ENCODE results near the gene CEPT1.

Gene CEPT1

DNA sequence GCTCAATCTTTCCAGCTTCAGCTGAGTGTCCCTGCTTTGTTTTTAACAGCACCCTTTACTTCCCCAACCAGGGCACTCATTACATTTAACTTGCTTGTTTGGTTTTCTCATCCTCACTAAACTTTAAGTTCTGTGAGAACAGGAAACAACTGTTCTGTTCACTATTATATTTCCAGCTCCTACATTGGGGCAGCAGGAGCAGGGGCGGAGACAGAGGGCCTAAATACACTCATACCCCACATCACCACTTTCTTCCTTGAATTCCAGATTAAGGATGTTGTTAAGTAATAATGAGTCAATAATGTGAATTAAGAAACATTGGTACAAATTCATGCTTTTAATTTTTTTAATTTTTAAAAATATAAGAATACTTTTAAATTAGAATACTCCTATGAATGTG, 6.2 kb upstream of the CEPT1 start:
- no peak overlapping the region for H3K4me3 ChIP-seq (ENCODE audit: low read depth, low read length)
- ChIA-PET CTCF (no interaction called here), POLR2A (no interaction called here)
- TF ChIP-seq, protein P1, sequence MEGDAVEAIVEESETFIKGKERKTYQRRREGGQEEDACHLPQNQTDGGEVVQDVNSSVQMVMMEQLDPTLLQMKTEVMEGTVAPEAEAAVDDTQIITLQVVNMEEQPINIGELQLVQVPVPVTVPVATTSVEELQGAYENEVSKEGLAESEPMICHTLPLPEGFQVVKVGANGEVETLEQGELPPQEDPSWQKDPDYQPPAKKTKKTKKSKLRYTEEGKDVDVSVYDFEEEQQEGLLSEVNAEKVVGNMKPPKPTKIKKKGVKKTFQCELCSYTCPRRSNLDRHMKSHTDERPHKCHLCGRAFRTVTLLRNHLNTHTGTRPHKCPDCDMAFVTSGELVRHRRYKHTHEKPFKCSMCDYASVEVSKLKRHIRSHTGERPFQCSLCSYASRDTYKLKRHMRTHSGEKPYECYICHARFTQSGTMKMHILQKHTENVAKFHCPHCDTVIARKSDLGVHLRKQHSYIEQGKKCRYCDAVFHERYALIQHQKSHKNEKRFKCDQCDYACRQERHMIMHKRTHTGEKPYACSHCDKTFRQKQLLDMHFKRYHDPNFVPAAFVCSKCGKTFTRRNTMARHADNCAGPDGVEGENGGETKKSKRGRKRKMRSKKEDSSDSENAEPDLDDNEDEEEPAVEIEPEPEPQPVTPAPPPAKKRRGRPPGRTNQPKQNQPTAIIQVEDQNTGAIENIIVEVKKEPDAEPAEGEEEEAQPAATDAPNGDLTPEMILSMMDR (IDR thresholded peaks at IDR 0.05; ENCODE audit: insufficient read depth, low read length, missing control alignments) = no peak
- DNase-seq (ENCODE audit: low read depth, low spot score) = no peak

DNA sequence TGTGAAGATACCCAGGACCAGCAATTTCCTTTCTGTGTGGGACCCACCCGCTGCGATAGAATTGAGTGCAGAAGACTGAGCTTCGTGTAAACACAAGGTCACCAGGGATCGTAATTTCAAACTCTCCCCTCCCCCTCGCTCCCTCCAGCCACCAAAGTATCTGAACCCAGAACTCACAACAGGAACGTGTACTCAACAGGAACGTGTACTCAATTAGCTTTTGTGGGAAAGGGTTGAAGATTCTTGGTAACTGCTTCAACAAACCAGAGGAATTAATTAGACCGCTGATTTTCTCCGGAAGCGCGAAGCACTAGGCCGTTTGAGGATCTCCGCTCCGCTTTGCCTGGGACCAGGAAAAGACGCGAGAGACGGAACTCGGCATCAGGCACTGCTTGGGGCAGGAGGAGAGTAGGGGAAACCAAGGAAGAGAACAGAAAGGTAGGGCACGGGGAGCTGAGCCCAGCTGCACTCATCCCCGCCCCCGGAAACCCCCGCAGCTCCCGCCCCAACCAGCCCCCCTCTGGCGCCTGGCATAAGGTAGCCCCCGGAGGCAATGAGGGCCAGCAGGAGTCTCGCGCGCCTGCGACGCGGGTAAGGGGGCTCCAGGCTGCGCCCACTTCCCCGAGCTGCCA, 583 bp upstream of the CEPT1 start:
- POLR2A ChIA-PET = interaction anchor here (0.6 kb wide), 1 partner anchor 19 kb away, joined by 3 read pairs; no protein-coding TSS in a partner anchor
- TF ChIP-seq, protein P1 (IDR thresholded peaks at IDR 0.05; ENCODE audit: insufficient read depth, low read length, missing control alignments) = no peak
- CTCF ChIA-PET = interaction anchor here (0.8 to 1.3 kb wide), 2 partner anchors 11 to 13 kb away, joined by 3 to 6 read pairs; no protein-coding TSS in a partner anchor
- no peak for DNase-seq (ENCODE audit: low read depth, low spot score)
- peak overlapping the region; percentile 88 for H3K4me3 ChIP-seq (ENCODE audit: low read depth, low read length)

DNA sequence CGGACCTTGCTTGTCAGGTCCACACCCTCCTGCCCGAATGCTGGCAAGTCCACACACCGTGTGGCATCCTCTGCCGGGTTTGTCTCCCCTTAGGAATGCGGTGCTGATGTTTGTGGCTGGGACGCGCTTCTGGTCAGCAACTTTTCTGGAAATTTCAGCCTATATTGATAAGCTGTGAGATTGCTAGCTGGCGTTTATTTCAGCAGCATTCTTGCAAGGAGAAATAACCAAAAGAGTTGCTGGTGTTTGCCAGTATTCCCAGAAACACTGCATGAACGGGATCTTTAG, 601 bp downstream of the CEPT1 start:
- ChIA-PET CTCF (no interaction called here), POLR2A (no interaction called here)
- TF ChIP-seq, protein P1 (IDR thresholded peaks at IDR 0.05; ENCODE audit: insufficient read depth, low read length, missing control alignments) = no peak
- no peak for DNase-seq (ENCODE audit: low read depth, low spot score)
- H3K4me3 ChIP-seq (ENCODE audit: low read depth, low read length) = peak overlapping the region; percentile 88

DNA sequence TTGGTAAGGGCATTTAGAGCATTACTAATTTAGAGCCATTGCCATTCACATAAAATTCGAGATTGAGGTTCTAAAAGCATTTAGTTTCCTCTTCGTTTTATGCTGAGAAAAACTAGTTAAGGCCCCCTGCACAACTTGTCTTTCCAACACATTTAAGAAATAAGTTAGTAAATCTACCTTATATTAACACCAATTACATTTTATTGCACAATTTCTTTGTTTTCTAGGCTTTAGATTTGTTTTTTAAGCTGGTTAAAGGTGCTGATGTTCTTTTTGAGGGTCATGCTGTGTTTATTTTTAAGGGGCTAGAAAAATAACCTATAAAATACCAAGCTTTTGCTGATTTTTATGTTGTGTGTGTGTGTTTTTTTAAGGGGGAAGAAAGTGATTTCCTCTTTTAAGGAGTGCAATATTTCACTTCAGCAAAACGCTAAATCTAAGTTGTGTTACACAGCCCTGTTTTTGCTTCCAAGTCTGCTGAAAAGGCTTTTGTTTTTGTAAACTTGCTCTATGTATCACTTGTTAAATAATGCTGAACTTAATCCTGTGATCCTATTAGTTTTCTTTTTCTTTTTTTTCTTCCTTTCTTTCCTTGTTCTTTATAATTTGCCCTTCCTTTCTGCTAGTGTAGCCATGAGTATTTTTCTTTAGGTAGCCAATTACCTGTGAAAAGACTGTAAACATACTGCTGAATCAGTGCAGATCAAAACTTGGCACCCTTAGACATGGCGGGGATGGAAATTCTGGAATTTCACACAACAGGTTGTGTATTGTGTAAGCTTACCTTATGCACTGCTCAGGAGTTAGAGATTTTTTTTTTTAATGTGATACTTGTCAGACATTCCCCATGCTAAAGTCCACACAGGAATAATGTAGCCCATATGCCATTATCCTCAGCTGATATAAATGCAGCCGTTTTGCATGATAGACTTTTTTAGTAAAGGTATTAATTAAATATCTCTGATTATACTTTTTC, 1.5 kb downstream of the CEPT1 start:
- H3K4me3 ChIP-seq (ENCODE audit: low read depth, low read length) = peak overlapping the region; percentile 88
- TF ChIP-seq, protein P1 (IDR thresholded peaks at IDR 0.05; ENCODE audit: insufficient read depth, low read length, missing control alignments) = no peak
- DNase-seq (ENCODE audit: low read depth, low spot score) = no peak
- POLR2A ChIA-PET = no interaction called here
- CTCF ChIA-PET = interaction anchor here (0.9 to 1.6 kb wide), 2 partner anchors 22 to 50 kb away, joined by 3 to 5 read pairs; no protein-coding TSS in a partner anchor

DNA sequence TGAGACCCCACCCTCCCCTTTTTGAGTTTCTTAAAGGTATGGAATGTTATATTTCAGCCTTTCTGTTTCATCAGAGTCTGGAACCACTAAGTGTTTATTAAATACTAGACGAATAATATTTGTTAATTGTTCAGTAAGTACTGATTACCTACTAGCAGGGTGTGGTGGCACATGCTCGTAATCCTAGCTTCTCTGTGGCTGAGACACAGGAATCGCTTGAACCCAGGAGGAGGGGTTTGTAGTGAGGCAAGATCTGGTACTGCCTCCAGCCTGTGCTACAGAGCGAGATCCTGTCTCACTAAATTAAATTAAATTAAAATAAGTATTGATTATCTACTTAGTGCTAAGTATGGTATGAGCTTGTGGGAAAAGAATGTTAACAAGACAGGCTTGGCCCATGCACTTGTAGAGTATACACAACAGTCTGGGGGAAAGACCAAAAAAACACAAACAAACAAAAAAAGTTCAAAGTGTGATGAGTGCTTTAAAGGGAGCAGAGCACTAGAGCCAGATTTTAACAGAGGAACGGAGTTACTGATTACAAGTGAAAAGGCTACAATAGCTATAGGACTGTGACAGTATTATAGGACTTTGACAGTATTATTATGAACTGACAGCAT, 2.4 kb downstream of the CEPT1 start:
- CTCF ChIA-PET = interaction anchor here (1.6 kb wide), 1 partner anchor 49 kb away, joined by 5 read pairs; no protein-coding TSS in a partner anchor
- no peak overlapping the region for H3K4me3 ChIP-seq (ENCODE audit: low read depth, low read length)

More for the DNA sequence above, 2.4 kb downstream of the CEPT1 start:
- TF ChIP-seq, protein P1 (IDR thresholded peaks at IDR 0.05; ENCODE audit: insufficient read depth, low read length, missing control alignments) = no peak
- no peak for DNase-seq (ENCODE audit: low read depth, low spot score)
- POLR2A ChIA-PET = no interaction called here
